Kidney epithelial cell (primary cell): ENCODE data around the gene CCDC138. TPM values are rescaled to one million over a fixed set of nuclear protein-coding genes. Genes with fewer than 3 reads are reported as not detected.

Source experiments
- DNase-seq: peaks from one replicate; pipeline ENCODE4 v3.0.0-alpha.2; 2010; ENCODE audit warnings: low read depth
- H3K27me3 ChIP-seq: 2 replicates; pipeline ENCODE4 v1.6.0; 2011; ENCODE audit warnings: low read length; ENCODE audit not compliant: control insufficient read depth, insufficient read depth
- H3K36me3 ChIP-seq: 2 replicates; pipeline ENCODE4 v1.5.1; 2011; ENCODE audit warnings: low read length; ENCODE audit not compliant: control insufficient read depth, insufficient read depth
- H3K4me3 ChIP-seq: 2 replicates; pipeline ENCODE4 v1.5.1; 2011; ENCODE audit warnings: low read depth, mild to moderate bottlenecking, control low read depth, low read length
- CTCF ChIP-seq: IDR thresholded peaks from 2 replicates; pipeline ENCODE4 v1.5.1; 2011; ENCODE audit warnings: mild to moderate bottlenecking, moderate library complexity, low read length, control low read depth, inconsistent platforms; ENCODE audit not compliant: insufficient read depth, poor library complexity, severe bottlenecking
- total RNA-seq: library from RNA; depleted of rRNA; stranded (reverse); fragments of >200 nt; gene quantifications from 2 replicates; pipeline ENCODE4 v1.2.3, GENCODE V29; 2015

CCDC138 gene
- total RNA-seq, 1 donor from 2014 or later = 3.7 TPM

DNA sequence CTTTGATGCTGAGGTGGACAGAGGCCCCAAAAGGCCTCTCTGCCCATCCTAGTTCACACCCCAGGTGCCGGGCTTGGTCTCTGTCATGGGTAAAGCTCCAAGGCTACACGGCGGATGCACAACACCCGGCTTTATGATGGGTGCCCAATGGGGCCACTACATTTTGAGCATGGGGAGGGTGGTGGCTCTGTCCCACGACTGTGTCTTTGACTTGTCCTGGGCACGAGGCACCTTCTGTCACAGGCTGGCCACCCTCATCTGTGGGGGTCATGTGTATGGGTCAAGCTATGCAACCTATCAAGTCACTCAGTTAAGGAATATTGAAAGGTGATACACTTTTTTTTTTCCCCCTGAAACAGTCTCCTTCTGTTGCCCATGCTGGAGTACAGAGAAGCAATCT is 138.7 kb downstream of the CCDC138 start:
- TF ChIP-seq CTCF = no peak
- DNase-seq = no peak
- Histone ChIP-seq H3K4me3 (no peak overlapping the region), H3K27me3 (peaks cover 4% of the 10 kb centered on the region), H3K36me3 (no peaks in the 10 kb centered on the region)

- Histone ChIP-seq H3K36me3 (no peaks in the 10 kb centered on the region), H3K4me3 (no peak overlapping the region), H3K27me3 (peaks cover 4% of the 10 kb centered on the region)
- TF ChIP-seq CTCF = no peak
- DNase-seq = no peak
Observed at GRCh38 chr2:108925735-108926134, 139.2 kb downstream of the CCDC138 start.

Other genes starting within 250 kb of the CCDC138 start
- gene RANBP2, start 67.3 kb upstream of the CCDC138 start, total RNA-seq = 53.2 and 56.4 TPM in 2 replicates
- 1.0 and 2.0 TPM in 2 replicates for gene EDAR, start 202.4 kb downstream of the CCDC138 start, total RNA-seq